GM21367 (cell line): ENCODE data around the gene PCSK6.

Experiments used
- ATAC-seq: cut with Tn5 transposase; IDR thresholded peaks from one replicate; pipeline ENCODE4 v1.9.1; 2021; ENCODE audit not compliant: unreplicated experiment

The PCSK6 gene

DNA sequence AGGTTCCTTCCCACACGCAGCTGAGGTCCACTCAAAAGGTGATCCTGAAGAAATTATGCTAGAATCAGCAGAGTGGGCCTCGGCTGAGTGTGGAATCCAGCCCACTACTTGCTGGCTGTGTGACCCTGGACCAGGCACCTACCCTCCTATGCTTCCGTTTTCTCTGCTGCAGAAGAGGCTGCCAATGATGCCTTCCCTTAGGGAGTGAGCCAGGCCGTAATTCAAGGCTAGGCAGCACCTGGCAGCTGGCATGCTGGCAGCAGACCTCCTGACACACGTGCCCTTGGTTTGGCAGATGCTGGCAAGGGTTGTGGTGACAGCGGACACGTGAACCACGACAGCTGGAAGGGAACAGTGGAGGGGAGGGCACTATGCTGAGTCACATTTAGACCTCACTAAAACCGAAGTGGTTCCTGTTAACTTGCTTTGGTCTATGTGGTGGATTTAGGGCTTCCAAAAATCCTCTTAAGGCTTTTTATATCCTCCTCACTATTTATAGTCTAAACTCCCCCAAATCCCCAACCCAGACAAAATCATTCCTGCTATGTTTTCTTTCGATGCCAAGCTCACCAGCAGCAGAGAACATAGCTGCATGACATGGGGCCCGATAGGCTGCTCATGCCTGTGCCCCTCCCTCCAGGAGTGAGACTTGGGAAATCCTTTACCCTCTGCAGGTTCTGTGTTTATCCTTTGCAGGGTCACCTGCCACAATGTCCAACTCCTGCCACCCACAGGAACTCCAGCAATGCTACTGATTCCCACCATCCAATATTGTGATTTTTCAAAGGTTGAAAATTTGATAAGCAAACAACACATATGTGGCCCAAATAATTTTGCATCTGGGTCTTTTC, 10.6 kb upstream of the PCSK6 start:
- peak; percentile 76 for ATAC-seq

DNA sequence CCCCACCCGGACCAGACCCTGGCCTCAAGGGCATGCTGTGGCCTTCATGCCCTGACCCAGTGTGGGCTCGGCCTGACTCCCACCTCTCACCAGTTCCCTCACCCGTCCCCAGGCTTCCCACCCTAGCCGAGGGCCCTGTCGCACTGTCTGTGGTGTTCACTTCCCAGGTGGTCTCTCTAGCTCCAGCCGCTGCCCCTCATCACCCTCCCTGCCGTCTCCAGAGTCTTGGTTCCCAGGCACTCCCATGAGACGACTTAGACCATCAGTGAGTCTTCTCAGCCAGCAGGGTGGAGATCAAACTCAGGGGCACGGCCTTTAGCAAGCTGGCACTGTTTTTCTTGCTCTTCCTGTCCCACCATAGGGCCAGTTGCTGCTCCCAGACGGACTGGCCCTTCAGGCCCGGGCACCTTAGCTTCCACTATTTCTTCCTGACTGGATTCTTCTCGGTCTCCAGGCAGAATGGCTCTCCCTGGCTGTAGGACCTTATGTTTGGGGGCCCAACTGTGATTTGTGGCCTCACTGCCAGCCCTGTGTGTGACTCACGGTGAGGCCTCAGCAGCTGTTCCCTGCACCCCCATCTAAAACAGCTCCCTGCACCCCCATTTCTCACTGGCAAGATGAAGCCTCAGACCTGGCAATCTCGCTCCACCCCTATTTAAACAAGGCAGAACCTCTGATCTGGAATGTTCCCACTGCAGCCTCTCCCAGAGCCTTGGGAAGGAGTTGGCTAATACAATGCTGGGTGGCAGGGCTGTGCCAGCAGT, 9.4 kb upstream of the PCSK6 start:
- ATAC-seq, result no peak

DNA sequence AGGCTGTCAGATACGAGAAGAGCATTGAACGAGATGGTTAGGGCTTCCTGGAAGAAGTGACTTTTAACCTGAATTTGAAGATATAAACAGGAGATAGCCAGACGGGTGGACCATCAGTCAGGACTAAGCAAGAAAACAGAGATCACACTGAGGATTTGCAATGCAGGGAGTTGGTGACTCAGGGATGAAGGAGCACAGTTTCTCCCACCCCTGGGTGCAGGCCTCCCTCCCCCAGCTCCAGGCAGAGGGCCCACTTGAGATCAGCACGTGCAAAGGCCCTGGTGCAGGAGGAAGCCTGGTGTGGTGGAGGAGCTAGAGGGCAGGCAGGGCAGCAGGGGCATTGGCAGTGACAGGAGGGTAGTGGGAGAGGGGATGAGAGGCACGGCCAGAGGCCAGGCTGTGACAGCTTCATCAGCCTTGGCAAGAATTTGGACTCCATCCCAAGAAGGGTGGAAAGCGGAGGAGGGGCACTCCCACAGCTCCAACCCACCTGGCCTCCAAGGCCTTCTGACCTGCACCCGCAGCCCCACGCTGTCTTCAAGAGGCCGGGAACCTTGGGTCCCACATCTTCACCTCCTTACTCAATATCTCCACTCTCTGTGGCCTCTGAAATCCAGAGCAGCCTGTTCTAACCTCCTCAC, 8.7 kb upstream of the PCSK6 start:
- ATAC-seq, result no peak

DNA sequence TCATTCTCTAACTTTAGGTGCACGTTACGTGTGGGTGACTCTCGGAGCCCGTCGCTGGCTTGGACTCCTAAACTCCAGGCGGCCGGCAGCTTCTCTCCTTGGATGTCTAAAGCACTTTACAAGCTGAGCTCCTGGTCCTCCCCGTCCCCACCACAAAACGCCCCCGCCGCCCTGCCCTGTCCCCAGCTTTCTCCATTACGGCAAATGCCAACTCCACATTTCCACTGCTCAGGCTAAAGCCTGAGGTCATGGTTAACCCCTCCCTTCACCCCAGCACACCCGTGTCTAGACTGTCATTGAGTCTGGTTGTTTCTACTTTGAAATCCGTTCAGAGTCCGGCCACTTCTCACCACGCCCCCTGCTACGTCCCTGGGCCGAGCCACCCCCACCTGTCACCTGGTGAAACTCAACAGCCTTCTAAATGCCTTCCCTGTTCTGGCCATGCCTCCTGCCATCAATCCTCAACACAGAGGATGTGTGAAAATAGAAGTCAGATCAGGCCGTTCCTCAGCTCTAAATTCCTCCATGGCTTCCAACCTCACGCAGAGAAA, 8.1 kb upstream of the PCSK6 start:
- no peak for ATAC-seq

DNA sequence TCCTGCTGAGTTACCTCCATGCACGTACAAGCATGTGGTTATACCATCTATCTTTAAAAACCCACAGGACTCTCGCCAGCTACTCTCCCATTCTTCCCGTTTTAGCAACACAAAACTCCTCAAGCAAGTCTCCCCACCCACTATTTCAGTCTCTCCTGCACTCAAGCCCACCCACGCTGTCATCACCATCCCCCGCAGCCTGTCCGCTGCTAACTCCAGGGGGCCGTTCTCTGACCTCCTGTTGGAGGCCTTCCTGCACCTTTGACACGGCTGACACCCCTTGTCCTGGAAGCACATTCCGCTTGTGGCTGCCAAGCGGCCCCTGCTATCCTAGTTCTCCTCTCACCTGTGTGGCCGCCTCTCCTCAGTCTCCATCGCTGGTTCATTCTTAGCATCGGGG, 7.5 kb upstream of the PCSK6 start:
- no peak for ATAC-seq

DNA sequence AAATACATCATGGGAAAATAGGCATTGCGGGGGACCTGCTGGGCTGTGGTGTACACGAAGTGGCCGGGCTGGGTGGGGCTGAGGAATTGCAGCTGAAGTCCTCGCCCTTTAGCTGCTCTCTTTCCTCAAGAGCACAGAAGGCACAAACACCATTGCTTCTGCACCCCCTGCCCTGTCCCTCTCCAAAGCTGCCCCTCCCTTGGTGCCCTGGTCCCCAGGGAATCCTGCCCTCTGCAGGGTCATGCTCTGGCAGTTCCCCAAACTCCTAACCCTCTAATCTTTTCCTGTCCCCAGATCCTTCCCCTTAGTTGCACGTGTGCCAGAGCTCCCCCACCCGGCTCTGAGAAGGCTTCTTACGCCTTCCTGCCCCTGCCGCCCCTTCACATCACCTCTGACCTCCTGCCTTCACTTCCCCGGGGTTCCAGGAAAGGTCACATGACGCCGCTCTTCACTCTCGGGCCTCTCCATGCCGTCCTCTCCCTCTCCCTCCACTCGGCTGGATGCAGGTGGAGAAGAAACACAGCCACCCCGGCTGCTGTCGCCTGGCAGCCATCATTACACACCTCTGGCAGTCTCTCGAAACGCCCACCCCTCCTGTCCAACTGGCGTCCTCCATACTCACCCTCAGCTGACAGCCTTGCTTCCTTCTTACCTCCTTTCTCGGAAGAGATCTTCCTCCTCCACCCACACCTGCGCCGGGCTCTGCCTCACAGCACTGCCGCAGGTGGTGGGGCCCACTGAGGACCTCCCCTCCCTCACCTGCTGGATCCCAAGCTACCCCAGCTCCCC, 6.9 kb upstream of the PCSK6 start:
- no peak for ATAC-seq

DNA sequence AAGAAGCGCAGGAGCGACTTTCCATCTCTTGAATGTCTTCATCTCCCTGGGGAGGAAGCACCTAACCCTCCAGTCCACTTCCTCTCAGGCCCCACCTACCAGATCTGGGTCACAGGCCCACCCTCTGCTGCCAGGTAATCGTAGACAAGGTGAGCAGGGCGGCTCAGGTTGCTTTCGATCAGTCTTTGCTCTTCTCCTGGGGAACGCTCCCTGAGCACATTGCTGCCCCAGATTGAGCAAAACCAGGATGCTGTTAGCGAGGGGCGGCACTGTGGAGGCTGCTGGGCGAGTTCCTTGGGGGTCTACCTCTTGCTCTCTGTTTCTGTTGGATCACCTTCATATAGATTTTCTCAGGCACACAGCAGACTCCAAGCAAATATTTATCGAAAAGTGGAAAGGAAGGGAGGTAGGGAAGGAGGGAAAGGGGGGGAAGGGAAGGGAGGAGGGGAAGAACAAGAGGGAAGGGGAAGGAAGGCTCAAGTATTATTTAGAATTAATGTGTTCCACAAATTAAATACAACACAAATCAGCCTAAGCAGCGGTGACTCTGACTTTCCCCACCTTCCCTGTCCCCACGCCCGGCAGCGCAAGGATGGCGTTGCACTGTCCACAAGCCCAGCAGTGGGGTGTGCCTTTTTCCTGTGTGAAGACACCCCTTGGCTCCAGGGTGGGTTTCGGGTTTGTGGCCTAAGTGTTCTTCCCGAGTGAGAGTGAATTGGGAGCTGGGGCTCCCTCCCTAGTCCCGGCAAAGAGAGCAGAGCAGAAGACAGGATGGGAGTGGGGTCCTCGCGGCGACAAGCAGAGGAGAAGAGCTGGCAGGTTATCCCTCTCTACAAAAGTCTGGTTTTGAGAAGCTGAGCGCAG, 6.1 kb upstream of the PCSK6 start:
- ATAC-seq, result no peak

DNA sequence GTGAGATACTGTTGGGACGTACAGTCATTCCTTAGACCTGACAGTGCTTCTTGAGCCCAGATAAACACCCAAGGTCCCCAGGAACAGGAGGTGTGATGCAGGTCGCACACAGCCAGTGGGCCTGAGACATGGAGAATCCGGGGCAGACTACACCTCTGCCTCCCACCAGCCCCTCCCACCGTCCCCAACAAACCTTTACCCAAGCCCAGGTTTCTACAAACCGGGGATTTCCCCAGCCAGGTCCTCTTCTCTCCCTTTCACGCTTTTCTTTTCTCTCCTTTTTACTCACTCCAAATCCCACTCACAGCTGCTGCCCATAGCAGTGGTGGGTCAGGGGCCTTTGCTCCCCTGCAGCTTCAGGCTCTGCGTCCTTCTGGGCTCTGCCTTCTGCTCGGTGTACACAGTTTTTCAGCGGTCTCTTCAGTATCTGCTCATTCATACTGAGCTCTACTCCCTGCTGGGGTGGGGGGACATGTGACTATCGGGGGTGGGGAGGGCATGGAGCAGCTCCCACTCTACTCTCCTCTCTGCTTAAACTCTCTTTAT, 4.8 kb upstream of the PCSK6 start:
- ATAC-seq, result no peak

DNA sequence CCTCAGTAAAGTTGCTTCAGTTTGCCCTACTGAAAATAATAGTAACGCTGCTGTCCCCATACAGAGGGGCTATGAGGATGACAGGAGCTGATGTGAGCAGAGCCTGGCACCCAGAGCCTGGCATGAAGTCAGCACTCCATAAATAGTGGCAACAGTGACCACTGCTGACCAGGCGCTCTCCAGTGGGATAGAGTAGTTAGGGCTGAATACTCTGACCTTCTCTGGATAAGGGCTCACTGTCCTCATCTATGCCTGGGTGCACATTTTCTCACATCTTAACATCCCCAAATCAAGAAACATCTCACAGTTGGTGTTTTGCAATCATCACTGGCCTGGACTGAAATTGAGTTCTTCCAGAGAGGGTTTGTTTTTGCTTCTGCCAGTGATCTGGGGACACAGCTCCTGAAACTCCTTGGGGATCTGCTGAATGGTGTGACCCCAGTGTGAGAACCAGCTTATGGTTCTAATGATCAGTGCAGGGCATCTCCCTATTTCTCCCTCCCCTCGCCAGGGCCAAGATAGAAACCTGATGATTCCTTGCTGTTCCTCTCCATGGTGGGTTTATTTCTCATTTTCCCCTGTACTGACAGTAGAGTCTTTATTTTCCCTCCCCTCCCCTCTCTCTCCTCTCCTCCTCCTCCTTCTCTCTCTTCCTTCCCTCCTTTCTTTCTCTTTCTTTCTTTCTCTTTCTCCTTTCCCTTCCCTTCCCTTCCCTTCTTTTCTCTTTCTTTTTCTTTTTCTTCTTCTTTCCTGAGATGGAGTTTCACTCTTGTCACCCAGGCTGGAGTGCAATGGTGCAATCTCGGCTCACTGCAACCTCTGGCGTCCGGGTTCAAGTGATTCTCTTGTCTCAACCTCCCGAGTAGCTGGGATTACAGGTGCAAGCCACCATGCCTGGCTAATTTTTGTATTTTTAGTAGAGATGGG, 3.5 kb upstream of the PCSK6 start:
- ATAC-seq, result no peak

DNA sequence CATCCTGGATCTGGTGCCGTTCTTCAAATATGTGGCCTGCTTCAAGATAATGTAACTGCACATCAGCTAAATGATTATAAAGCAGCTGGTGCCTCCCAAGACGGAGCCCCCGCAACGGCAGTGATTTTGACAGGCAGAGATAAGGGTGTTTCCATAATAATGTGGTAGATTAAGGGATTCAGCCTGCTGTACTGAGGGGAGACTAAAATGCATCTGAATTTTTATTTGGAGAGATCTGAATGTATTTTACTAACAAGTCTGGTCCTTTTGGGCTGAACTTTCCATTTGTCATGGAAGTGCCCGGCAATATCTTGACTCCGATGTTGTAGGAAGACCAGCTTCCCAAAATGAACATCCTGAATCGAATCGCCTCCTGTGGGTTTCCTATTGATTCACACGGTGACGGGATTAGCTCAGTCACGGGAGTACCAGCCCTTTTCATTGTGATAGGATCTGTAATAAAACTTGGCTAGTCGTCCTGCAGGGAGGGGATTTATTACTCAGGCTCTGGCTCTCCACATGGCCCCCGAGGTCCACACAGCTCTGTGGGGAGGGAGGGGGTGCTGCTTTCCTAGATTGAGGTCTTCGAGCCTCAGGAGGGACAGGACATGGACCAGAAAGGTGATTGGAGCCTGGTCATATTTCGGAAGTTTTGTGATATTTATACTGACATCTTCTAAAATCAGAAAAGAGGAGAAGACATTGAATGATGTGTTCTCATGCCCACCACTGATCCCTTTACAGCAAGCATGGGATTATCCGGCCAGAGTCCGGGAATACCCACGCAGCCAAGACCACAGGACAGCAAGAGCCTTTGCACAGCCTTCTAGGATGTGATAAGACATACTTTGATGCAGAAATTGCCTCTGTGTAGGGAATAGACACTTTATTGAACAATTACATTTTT, 2.5 kb upstream of the PCSK6 start:
- no peak for ATAC-seq

DNA sequence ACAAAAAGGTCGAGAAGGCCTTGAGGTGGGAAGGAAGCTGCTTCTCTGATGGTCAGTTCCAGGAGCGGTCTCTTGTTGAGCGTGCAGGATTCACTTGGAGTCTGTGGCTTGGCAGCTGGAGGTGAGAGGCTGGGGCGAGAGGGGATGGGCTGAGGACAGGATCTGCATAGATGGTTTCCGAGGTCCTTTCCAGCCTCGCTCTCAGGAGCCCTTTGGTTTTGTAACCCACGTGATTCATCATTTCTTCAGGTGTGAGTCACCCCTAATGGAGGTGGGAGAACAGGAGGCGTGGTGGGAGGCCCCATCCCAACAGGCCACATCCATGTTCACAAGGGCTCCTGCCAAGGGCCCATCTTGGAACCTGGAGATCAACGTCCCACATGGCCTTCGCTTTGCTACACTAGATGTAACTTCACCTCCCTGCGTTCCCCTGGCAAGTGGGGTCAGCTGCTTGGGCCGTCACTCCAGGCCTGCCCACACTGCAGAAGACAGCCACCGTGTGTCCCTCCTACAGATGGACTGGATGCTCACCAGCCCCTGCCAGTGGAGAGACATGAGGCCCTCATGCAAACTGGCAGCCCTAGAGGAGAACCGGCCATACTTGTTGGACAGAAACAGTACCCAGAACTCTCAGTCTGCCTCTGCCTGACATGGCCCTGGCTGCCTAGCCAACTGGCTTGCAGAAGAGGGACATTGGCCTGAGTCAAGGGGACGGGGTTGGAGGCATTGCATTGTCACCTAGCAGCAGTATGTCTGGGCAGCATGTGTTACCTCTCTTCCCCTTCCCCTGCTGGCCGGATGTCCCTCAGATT, 1.6 kb upstream of the PCSK6 start:
- no peak for ATAC-seq

DNA sequence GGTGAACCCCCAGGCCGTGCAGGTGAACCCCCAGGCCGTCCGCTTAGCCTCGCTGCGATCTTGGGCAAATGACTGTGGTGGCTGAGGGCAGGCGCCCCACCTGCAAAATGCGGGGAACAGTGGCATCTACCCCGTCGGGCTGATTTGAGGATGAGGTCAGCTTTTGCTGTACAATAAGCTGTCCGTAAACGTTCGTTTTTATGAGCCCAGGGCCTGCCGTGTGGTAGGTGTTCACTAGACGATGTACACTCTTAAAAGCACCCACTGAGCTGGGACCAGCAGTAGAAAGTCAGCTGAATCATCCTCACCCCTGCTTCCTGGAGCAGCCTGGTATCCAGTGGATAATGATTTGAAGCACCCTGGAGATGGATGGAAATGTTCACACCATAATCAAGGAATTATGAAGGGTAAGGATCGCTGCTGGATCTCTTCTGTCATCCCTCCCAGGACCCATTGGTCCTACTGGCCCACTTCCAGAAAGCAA, 943 bp upstream of the PCSK6 start:
- no peak for ATAC-seq

DNA sequence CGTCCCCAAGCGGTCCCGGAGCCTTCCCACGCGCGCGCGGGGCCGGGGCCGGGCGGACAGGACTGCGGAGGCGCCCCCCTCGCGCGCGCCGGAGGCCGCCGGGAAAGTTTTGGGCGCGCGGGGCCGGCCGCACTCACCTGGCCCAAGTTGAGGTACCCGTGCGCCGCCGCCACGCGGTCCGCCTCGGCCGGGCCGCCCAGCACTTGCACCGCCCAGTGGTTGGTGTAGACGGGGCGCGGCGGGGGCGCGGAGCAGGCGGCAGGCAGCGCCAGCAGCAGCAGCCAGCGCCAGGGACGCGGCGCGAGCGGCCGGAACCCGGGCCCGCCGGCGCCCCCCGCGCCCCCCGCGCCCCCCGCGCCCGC, 289 bp downstream of the PCSK6 start:
- no peak for ATAC-seq

DNA sequence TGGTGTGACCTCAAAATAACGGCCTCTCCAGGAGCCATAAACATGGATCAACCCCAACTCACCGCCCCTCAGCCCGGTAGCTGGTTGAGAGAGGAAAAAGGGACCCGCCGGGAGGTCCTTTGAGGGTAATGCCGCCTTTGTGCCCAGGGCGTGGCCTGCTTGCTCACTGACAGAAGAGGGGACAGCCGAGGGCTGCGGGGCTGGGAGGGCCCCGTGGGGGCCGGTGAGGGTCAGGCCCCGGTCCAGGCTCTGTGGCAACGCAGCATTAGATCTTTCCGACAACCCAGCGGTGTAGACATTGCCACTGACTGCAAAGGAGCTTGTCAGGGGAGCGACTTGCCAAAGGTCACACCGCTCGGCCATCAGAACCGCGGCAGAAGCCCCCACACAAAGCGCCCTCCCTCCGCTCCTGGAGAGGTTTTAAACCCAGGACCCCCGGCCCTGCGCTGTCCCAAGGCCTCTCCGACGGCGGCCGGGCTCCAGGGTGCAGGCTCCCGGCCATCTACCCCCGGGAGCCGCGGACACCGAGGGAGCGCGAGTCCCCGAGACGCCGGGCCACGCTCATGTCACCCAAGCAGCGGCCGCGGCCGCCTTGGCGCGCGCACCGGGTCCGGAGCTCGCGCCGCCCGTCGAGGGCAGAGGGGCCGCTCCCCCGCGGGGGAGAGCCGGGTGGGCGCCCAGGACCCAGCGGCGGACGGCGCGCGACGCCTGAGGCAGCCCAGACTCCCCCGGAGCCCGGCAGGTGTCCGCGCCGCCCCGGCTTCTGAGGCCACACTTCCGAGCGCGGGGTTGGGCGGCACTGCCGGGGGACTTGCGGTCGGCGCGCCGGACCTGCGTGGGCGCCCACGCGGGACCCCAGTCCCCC, 975 bp downstream of the PCSK6 start:
- ATAC-seq, result no peak

DNA sequence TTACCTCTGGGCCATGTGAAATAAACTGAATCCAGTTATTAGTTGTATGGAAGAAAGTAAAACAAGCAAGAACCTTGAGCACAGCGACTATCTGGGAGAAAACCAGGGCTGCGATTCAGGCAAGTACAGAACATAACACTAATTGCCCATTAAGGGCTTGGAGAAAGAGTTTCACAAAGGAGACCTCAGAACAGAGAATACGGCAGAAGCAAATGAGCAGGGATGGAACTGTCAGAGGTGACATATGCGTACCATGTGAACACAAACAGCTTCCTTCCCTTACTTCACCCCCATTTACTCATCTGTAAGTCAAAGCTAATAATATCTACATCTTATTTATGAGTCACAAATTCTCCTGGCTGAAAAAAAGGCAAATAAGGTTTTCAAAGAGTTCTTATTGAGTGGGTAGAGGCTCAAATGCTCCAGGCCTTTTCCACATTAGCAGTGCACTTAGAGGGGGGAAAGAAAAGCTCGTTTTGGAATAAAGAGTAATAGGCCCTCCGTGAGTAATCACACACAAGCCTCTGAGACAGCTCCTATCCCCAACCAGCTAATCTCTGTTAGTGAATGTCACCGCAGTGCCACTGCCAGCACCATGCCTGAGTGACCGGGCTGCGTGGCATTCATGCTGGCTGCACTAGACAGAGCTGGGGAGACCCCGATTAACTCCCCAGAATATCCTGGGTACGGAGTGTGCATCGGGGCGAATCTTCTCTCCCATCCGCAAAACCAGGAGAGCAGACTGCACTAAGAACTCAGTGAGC, 2.6 kb downstream of the PCSK6 start:
- no peak for ATAC-seq
